GM19240 (cell line): Measurements from ENCODE around the gene CHST8.
"Not testable (repeated sequence)": the region's sequence is repeated elsewhere in the genome, so short reads cannot be mapped to it uniquely, and the experiment has no call there.

Experiments
- DNase-seq: peaks from one replicate; pipeline ENCODE4 v3.0.0; 2011; ENCODE audit warnings: low spot score; ENCODE audit not compliant: insufficient read length

The CHST8 gene

DNA sequence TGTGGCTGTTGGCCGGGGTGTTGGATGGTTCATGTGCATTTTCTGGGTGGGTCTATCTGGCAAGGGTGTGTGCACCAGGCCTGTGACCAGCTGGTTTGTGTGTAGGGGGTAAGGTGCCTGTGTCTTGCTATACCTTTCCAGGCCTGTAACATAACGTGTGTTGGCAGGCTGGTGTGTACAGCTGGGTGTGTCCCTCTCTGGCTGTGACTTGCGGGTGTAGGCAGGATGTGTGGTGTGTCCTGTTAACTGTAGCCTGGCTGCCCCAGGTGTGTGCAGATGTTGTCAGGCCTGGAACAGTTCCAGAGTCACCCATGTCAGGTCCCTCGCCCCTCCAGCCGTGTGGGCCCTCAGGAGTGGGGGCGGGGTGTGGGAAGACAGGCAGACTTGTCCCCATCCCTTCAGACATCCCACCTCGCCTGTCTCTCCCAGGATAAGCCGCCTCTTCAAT is 184.7 kb downstream of the CHST8 start:
- DNase-seq, result no peak

DNA sequence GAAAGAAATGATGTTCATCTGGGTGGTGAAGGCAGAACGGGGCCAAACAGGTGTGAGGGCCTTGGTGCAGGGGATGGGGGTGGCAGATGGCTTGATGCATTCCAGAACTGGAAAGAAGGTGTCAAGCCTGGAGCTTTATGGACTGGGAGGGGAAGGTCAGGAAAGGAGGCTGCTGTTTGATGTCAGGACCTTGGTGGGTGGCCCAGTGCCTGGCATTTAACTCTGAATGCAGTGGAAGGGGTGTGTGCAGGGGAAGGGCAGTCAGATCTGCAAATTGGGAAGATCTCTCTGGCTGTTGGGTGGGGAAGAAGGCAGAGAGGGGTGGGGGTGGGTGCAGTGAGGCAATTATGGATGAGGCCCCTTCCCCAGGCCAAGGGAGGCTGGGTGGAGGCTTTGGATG is 186.6 kb downstream of the CHST8 start:
- DNase-seq, result no peak

DNA sequence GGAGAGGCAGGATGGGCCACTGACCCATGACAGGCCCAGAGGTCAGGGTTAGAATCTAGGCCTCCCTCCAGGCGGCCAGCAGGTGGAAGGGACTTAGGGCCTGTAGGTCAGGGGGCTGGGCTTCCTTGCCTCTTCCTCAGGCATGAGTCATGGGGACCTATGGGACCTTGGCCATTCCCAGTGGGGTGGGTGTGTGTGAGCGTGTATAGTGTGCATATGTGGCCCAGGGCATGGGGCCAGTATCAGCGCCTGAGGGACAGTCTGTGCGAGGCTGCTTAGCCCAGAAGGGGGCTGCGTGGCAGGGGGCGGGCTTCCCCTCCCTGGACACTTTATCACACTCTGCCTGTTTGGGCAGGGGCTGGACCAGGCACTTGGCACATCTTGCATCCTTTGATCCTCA is 188.2 kb downstream of the CHST8 start:
- DNase-seq, result no peak

DNA sequence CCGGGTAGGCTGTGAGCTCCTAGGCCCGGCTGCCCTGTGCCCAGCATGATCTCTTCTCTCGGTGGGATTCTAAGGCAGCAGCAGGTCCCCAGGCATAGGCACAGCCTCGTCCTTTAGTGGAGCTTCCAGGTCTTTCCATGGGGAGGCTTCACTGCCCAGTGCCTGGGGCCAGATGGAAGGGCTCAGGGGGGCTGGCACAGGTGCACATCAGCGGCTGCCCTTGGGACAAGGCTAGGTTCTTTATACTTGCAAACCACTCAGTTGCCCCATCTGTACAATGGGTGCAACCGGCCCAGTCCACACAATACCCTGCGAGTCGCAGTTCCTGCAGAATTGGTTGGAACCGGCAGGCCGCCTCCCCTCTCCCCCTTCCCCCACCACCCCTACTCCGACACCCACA is 189.1 kb downstream of the CHST8 start:
- no peak for DNase-seq

DNA sequence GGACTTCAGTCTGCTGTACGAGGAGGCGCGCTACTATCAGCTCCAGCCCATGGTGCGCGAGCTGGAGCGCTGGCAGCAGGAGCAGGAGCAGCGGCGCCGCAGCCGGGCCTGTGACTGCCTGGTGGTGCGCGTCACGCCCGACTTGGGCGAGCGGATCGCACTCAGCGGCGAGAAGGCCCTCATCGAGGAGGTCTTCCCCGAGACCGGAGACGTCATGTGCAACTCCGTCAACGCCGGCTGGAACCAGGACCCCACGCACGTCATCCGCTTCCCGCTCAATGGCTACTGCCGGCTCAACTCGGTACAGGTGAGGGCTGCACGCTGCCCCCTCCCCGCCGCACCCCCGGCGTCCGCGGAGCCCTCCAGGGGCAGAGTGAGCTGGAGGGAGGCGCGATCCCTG is 189.5 kb downstream of the CHST8 start:
- DNase-seq, result no peak

DNA sequence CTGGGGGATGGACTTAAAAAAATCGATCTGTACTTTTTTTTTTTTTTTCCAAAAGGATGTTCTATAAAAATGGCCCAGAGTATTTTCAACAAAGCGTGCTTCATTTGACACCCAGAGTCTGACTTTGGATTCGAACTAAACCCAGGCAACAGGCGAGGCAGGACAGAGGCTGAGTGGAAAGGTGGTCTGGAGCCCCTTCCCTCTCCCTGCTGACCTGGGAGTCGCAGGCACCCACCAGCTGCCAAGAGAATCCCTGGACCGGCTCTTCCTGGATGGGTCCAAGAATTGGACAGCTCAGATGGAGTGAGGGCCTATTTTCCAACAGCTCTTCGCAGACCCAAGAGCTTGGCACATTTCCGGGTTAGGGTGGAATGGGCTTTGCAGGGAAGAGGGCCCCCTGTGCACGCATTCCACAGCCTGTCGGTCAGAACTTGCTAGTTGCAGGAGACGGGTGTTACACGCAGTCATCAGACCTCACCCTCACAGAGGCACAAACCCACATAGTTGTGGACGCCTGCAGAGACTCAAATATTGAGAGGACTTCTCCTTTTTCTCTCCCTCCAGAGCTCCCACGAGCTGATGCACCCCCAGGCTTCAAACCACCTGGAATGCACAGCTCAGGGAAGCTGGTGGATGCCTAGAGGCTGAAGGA is 190.1 kb downstream of the CHST8 start:
- DNase-seq, result no peak

DNA sequence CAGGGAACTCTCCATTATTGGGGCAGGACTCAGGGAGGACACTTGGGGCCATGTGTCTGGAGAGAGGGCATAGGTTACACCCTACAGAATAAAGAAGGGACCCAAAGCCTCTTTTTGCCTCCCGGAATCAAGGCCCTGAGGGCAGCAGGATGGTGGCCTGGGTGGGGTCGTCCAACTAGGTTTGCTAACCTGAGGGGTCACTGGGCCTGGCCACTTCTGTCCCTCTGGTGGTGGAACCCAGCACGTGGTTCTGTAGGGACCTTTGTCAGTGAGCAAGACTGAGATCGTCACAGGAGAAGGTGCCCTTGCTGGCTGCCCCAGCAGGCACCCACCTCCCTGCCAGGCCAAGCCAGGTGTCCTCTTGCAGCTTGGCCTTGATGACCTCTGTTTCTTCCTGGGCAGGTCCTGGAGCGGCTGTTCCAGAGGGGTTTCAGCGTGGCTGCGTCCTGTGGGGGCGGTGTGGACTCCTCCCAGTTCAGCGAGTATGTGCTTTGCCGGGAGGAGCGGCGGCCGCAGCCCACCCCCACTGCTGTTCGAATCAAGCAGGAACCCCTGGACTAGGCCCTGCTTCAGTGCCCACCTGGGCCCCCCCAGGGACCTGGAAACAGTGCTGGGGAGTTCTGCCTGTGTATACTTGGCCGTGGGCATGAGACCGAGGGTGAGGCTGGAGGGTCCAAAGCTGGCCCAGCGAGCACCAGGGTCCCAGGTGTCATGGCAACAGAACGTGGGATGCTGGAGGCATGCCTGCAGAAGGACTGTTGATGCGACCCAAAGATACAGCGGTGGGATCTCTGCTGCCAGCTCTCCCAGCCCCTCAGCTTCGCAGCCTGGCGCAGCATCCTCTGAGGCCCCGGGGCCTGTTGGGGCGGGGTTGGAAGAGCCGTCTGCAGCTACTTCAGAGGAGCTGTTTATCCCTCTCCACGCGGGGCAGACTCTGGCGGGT is 190.9 kb downstream of the CHST8 start:
- no peak for DNase-seq

DNA sequence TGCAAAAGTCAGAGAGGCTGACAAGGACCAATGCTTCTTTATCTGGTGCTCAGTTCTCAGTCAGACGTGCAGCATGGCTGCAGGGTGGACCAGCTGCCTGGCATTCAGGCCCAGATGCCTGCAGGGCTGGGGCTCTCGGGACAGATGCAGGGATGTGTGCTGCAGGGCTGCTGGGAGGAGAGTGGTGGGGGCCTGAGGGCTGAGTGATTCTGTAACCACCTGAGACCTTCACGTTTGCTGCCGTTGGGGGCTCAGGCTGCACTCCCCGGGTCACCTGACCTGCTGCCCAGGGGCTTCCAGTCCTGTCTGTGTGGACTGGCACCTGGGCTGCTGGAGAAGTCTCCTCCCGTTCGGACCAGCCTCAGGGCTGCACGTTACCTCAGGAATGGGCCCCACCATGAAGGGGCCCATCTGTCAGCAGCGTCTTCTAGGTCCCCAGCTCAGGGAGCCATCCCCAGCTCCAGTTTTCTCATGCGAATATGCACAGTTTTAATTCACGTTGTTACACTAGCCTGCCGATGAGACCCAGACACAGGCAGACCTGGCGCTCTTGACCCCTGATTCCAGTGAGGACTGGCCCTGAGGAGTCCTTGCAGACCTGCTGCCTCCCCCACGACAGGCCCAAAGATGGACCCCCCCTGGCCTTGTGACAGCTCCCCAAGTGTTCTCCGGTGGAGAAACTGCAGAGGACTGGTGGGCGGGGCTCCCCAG is 191.8 kb downstream of the CHST8 start:
- no peak for DNase-seq

DNA sequence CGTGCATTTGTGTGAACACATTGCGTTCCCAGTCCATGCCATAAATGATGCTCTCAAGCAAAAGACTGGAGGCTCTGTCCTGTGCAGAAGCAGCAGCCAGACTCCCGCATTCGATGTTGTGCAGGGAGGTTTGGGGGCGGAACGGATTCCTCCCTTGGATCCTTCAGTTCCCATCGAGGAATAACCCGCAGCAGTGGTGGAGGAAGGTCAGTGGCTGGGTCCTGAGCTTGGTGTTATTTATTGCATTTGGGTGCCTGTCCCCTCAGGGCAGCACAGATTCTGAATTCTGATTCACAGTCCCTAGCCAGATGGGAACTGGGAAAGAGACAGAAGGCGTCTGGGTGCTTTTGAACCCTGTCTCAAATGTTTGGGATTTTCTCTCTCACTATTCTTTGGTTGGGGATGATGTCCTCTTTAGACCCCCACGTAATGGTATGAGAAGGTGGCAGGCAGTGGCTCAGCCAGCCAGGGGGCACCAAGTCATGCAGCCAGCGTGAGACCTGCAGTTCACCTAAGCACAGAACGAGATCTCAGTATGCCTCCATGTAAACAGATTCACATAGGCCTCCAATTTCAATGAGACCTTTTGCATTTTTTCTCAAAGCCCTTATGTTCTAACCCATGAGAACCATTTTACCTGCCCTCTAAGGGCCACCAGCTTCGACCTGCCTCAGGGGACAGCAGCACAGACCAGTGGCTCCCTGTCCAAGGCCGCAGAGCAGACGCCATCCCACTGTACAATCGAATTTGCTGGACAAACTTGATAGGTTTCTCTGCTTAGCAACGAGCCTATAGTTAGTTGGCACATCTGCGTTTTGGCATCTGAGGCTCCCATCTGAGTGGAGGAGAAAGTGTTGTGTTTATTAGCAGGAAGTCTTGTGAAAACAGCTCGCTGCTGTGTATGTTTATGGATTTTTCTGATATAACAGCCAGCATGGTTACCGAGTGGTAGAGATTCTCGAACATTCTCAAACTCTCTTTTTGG is 192.7 kb downstream of the CHST8 start:
- no peak for DNase-seq

DNA sequence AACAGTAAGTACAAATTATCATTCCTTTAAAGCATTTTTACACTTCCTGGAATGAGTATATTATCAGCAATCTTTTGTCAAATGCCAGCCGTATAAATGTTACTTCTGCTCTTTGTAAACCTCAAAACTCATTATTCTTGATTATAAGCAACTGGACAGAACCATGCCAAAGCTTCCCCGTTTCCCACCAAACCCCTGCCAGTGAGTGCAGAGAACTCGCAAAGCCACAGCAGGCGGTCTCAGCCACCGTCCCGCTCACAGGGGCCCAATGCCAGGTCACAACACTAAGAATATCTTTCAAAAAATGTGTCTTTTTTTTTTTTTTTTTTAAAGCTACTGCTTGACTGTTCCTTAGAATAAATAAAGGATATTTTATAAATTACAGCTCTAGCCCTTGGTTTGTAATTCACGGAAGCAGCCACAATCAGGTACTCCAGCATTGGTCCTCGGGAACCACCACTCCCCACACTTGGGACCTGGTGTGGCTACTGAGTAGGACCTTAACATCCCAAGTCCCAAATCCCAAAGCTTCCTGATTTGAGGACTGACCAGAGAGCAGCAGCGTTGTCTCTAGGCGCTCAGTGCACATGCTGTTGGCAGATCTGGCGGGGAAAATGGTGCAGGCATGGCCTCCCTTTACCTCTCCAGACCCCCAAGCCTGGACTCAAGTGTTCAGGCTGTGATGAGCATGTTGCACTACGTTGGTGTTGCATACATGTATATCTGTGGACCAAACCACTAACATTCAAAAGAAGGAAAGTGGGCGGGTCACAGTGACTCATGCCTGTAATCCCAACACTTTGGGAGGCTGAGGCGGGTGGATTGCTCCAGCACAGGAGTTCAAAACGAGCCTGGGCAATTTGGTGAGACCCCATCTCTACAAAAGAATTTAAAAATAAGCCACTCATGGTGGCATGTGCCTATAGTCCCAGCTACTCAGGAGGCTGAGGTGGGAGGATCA is 193.9 kb downstream of the CHST8 start:
- no peak for DNase-seq

DNA sequence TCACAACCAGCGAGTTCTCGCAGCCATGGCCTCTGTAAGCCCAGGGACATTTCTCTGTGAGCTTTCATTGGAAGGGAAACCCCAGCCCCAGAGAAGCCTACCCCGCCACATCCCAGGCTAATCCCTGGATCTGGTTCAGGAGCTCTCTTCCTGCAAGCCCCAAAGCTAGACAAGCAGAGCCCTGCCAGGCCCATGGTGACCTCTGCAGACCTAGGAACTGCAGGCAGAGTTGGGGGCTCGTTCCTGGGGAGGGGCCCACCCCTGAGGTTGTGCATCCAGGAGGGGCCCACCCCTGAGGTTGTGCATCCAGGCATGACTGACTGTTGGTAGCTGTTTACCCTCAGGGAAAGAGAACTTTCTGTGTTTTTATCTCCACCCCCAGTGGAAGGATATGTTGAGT is 196.7 kb downstream of the CHST8 start:
- no peak for DNase-seq

DNA sequence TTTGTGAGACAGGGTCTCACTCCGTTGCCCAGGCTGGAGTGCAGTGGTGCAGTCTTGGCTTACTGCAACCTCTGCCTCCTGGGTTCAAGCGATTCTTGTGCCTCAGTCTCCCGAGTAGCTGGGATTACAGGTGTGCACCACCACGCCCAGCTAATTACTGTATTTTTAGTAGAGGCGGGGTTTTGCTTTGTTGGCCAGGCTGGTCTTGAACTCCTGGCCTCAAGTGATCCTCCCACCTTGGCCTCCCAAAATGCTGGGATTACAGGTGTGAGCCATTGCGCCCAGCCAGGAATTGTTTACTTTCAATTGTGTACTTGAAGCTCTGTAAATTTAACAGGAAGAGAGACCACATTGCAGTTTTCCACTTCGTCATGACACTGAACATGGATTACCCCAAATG is 197.3 kb downstream of the CHST8 start:
- not testable (repeated sequence) for DNase-seq

DNA sequence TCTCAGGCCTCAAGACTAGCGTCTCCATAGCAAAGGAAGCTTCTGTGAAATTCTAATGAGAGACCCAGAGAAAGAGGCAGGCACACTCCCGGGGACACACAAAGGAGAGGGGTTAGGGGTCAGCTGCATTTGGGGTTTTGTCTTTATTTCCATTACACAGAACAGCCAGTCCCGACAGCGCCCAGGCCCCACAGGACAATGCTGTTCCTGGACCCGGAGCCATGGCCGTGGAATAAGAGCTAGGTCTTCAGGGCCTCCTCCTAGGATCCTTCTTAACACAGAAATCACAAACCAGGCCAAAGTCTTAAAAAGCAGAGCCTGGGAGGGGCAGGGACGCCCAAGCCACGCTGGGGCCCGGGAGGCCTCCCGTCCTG is 197.7 kb downstream of the CHST8 start:
- no peak for DNase-seq

DNA sequence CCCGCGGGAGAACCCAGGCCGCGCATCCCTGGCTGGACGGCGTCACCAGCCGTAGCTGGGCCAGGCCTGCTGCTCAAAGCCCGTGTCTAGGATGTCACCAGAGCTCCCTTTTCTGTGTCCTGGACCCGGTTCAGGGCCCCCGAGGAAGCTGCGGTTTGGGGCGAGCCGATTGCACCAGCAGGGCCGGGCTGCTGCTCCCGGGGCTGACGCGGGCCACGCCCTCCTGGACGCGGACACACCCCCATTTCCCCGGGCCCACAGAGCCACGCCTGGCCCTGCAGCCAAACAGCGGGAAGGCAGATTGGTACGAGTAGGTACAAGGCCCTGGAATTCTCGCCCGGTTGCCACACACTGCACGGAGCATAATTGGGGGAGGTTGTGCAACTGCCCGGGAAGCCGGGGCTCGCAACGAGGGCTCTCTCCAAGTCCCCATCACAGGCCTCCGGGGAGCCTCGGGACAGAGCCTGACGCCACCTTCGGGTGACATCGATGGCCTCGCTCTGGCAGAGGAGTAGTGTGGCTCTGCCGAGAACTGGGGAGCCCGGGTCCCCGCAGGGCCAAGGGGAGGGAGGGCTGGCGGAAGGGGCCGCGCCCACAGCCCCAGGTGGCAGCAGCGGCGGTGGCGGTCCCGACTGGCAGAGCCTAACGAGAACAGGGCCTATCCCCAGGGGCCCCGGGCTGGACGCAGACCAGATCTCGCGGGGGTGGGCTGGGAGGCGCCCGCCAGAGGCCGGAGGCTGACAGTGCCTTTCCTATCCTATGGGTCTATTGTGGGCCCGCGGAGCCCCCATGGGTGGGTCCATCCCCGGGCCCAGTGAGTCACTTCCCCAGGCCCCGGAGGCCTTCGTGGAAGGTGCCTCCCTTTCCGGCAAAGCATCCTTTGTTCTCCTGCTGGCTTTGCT is 198.4 kb downstream of the CHST8 start:
- no peak for DNase-seq

DNA sequence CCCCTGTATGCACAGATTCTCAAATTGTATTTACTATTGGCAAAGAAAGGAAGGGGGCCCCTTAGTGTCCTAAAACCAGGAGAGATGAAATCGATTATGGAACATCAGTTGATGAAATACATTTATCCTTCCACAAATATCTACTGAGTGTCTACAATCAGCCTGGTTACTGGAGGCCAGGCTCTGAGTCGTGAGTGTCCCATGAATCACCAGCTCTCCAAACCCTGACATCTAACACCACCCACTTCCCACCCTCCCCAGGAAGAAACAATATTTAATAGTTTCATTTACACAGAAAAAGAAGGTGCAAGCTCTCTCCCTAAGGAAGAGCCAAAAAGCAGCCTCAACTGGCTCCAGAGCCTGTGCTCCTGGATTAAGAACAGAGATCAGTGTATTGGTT is 200.1 kb downstream of the CHST8 start:
- no peak for DNase-seq
